Measurements from ENCODE around the gene MEGF8.

The MEGF8 gene, protein sequence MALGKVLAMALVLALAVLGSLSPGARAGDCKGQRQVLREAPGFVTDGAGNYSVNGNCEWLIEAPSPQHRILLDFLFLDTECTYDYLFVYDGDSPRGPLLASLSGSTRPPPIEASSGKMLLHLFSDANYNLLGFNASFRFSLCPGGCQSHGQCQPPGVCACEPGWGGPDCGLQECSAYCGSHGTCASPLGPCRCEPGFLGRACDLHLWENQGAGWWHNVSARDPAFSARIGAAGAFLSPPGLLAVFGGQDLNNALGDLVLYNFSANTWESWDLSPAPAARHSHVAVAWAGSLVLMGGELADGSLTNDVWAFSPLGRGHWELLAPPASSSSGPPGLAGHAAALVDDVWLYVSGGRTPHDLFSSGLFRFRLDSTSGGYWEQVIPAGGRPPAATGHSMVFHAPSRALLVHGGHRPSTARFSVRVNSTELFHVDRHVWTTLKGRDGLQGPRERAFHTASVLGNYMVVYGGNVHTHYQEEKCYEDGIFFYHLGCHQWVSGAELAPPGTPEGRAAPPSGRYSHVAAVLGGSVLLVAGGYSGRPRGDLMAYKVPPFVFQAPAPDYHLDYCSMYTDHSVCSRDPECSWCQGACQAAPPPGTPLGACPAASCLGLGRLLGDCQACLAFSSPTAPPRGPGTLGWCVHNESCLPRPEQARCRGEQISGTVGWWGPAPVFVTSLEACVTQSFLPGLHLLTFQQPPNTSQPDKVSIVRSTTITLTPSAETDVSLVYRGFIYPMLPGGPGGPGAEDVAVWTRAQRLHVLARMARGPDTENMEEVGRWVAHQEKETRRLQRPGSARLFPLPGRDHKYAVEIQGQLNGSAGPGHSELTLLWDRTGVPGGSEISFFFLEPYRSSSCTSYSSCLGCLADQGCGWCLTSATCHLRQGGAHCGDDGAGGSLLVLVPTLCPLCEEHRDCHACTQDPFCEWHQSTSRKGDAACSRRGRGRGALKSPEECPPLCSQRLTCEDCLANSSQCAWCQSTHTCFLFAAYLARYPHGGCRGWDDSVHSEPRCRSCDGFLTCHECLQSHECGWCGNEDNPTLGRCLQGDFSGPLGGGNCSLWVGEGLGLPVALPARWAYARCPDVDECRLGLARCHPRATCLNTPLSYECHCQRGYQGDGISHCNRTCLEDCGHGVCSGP (N-terminal part only)

DNA sequence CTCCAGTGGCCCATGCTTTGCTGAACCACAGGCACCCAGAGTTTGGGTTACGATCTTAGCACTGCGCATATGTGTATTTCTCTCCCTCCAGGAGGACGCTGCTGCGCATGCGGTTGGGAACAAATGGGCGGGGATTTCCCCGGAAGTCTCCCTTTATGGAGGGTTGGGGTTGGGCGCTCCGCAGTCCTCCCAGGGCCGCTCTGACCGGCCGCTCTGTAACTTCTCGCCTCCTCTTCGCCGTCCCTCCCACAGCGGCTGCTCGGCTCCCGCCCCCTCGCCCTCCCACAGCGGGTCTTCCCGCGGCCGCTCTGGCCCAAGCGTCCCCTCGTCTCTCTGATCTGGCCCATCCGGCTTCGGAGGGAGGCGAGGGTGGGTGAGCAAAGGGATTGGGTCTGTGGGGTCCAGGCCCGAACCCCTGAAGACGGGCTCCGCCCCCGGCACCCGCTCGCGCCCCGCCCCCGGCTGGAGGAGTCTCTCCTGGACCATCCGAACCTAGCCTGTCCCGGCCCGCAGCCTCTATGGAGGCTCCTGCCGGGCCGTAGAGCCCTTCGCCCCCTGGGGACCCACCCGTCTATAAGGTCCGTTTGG lies at the start of gene MEGF8:
Gene MEGF8 (plus strand): TSS at position 328 of the 588 bp plus-strand sequence. CDS start 609 bp downstream, outside the sequence.
- DNase-seq (ENCODE audit: low read depth in 2 of 2): peak; percentile 95 to 98

DNA sequence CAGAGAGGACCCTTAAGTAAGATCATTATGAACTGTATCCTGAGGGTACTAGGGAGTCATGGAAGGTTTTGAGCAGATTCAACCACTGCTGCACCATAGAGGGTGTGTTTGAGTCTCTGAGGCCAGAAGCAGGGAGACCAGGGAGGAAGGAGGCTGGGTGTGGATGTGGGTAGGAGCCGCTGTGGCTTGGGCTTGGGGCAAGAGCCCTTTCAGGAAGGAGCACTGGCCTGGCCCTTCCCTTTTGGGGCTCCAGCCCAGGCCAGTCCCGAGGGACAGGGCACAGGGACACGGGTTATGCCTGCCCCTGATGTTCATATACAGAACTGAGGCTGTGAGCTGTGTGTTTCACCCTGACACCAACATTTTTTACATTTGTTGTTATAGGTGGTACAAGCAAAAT lies 49.2 kb upstream of the MEGF8 start:
- DNase-seq (ENCODE audit: low read depth in 2 of 2): no peak

DNA sequence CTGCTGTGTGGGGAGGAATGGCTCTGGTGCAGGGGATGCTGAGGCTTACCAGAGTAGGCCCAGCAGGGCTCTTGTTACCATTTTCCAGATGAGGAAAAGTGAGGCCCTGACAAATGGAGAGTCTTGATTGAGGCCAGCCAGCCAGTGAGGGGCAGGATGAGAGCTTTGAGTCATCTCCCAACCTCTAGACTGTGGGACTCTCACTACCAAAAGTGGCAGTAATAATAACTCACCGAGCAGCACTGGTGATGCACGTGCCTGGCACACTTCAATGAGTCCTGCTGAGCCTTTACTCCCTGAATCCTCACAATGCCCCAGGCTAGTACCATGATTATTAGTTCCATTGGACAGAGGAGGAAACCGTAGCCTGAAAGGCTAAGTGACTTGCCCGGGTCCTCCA lies 48.6 kb upstream of the MEGF8 start:
- DNase-seq (ENCODE audit: low read depth in 2 of 2): no peak

DNA sequence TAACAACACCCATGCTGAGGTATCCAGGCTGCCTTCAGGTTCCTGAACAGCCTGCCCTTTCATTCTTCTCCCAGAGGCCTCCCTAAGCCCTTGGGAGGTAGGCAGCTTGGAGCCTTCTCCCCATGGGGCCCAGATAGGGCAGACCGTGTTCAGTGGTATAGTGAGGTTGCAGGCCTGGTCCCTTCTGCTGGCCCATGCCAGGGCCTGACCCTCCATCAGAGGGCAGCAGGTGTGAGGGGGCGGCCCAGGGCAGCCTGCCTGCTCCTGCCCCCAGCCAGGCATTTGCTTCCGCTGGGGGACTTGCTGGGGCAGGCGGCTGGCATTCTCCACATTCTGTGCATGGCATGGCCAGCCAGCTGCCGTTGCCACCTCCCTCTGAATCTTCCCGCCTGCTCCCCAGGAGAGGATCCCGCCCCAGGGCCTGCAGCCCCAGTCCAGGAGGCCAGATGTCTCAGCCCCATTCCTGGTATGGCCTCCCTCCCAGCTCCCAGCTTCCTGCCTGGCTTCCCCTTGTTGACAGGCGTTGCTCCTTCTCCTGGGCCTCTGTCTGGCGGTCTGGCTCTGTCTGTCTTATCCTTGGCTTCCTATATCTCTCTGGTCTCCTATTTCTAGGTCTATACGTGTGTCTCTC lies 47.5 kb upstream of the MEGF8 start:
- no peak for DNase-seq (ENCODE audit: low read depth in 2 of 2)

DNA sequence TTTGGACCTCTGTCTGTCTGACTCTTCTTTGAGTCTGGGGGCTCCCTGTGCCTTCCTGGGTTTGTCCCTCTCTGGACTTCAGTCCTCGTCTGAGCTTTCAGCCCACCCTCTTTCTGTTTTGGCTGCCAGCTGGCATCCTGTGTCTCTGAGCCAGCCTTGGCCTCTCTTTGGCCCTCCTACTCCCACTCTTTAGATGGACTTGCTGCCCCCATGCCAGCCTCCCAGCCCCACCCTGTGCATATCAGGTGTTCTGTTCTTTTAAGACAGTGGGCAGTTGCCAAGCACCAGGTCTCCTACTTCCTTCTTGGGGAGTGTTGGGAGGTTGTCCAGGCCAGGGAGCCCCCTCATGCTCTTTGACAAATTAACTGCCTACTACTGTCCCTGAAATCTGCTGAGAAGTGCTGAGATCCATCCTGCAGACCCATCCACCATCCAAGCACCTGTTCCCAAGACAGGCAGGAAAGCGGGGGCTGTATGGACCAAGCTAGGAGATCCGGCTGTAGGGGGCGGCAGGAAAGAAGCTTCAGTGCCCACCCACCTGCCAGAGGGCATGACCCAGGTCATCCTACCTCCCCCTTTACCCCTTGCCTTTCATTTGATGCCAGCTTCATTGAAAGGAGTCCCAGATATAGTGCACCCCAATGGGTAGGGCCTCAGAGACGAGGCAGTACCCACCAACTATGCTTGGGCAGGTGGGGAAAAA lies 46.8 kb upstream of the MEGF8 start:
- no peak for DNase-seq (ENCODE audit: low read depth in 2 of 2)

DNA sequence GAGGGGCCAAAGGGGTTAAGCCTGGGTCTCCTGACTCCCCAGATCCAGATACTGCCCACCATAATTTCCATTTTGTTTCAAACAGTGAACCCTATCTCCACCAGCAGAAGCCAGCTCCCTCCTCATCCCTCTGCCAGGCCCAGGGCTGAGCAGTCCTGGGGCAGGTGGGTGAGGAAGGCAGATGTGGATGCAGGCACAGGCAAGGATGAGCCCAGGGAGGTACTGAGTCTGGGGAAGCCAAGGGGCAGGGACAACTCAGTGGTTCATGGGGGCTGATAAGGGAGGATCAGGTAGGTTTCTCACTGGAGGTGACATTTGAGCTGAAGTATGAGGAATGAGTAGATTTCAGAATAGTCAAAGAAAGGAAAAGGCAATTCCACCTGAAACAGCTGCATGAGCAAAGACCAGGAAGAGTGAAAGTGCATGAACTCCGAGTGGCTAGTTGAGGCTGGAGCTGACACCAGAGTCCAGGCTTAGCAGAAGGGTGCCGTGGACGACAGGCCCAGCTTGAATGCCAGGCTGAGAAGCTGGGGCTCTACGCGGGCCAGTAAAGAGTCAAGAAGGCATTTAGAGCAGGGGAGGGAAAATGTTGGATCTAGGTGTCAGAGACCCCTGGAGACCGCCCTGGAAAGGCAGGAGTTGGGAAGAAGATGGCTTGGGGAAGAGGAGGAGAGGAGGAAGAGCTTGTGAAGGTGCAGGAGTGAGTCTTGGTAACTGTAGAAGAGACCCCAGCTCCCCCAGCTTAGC lies 46.1 kb upstream of the MEGF8 start:
- no peak for DNase-seq (ENCODE audit: low read depth in 2 of 2)

DNA sequence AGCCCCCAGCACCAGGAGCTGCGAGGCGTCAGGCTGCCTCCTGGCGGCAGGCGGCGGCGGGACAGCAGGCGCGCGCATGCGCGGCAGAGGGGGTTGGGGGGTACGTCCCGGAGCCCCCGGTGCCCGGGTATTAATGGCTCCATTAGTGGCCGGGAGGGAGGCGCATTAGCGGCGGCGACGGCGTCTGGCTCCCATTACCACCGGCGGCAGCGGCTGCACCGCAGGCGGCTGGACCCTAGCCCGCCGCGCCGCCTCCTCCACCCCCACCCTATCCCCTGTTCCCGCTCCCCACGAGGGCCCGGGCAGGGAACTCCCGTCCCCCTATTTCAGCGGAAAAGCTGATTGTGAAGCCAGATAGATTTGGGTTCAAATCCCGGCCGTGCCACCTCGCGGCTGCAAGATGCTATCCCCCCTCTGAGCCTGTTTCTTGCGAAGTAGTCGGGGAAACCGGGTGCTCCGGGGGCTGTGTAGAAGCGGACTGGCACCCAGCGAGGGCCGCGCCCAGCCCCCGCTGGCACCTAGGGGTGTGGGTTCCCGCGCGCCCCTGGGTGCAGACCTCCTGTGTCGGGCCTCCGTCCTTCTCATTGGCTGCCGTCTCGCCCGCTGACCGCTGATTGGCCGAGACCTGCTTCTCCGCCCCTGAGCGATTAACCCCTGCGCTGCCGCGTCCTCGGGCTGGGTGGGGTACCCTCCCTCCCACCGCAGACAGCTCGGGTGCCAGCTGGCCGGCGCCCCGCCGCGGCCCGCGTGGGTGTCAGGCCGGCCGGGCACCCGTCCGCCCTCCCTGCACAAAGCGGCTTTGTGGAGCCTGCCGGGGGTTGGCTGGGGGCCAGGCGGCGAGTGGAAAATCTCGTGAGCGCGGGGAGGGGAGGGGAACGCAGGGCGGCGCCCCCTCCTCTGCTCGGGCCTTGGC lies 45.3 kb upstream of the MEGF8 start:
- peak; percentile 72 to 82 for DNase-seq (ENCODE audit: low read depth in 2 of 2)

DNA sequence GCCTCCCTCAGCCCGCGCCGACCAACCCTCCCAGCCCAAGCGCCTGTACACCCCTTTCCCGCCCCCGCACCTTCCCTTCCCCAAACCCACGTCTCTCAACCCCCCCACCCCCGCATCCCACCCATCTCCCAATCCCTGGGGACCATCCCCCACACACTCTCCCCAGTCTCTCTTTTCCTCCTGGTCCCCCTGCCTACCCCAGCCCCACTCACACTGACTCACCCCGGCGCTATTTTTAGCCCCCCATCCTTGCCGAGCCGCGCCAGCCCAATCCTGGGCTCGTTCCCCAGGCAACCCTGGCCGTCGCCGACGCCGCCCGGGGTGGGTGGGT lies 44.7 kb upstream of the MEGF8 start:
- no peak for DNase-seq (ENCODE audit: low read depth in 2 of 2)

DNA sequence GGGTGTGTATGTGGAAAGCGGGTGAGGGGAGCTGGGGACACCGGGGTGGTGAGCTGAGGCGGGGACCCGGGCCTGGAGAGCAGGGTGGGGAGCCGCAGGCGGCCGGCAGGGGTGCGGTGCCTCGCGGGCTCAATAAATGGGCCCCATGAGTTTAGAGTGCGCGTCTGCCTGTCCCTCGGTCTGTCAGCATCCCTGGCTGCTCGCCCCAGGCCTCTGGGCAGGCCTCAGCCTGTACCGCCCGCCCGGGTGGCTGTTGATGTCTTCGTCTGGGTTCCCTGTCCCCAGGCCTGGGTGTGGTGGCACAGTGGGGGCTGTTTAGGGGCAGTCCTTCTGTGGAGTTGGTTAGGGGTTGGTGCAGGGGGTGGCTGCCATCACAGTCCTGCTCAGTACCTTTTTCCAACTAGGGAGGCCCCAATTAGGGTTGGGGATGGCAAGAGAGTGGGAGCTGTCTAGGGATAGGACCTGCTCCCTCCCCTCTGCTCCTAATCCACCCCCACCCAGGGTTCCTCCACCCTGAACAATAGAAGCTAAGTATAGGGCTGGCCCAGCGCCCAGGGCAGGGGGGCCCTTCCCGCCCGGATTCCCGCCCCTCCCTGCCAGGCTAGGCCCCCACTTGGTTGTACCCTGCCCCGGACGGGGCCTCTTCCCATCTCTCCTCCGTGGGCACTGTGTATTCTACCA lies 44.1 kb upstream of the MEGF8 start:
- no peak for DNase-seq (ENCODE audit: low read depth in 2 of 2)

DNA sequence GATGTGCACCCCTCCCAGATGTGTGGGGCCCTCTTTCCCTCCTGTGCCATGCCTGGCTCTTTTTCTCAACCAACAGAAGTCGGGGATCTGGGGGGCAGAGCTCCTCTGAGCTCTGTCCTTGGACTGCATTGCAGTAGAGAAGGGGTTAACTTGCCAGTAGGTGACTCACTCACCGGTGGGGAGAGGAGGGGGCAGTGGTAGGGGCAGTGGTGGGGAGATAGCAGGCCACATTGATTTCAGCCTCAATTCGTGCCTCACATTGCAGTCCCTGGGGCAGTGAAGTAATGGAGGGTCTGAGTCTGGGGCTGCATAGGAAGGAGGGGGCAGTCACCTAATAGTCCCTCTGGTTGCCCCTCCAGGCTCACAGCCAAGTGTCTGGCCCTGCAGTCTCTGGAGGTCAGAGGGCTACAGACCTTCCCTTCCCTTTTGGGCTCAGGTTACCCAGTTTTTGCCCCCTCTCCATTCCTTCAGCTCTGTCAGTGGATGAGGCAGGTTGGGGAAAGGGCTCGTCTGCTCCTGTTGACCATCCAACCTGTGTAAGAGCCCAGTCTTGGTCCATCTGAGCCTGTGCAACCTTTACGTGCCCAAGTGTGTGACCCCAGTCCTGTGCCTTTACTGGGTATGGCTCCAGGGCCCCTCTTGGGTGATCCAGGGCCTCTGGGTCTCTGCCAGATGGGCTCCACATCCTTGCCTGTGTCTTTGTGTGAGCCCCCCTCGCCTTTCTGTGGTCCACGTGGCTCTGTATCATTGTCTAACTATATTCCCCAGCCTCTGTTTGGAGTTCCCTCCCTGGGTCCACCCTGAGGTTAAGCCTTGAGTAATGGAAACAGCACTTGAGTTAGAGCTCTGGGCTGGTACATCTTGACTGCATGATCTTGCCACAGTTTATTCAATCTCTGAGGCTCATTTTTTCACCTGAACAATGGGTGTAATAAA lies 43.3 kb upstream of the MEGF8 start:
- DNase-seq (ENCODE audit: low read depth in 2 of 2): no peak

DNA sequence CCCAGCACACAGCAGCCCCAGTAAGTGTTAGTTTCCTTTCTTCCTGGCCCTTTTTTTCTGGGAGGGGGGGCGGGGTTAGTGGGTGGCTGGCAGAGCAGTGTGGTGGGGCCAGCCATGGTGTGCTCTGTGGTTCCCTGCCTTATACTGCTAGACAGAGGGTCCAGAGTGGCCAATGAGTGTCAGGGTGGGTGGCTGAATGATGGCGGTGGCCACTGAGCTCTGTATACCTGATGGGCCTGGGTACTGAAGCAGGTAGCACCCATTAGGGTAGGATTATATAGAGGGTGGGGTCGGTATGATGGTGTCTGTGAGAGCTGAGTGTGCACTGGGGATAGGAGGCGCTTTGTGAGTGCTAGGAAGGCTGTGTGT lies 42.6 kb upstream of the MEGF8 start:
- no peak for DNase-seq (ENCODE audit: low read depth in 2 of 2)

DNA sequence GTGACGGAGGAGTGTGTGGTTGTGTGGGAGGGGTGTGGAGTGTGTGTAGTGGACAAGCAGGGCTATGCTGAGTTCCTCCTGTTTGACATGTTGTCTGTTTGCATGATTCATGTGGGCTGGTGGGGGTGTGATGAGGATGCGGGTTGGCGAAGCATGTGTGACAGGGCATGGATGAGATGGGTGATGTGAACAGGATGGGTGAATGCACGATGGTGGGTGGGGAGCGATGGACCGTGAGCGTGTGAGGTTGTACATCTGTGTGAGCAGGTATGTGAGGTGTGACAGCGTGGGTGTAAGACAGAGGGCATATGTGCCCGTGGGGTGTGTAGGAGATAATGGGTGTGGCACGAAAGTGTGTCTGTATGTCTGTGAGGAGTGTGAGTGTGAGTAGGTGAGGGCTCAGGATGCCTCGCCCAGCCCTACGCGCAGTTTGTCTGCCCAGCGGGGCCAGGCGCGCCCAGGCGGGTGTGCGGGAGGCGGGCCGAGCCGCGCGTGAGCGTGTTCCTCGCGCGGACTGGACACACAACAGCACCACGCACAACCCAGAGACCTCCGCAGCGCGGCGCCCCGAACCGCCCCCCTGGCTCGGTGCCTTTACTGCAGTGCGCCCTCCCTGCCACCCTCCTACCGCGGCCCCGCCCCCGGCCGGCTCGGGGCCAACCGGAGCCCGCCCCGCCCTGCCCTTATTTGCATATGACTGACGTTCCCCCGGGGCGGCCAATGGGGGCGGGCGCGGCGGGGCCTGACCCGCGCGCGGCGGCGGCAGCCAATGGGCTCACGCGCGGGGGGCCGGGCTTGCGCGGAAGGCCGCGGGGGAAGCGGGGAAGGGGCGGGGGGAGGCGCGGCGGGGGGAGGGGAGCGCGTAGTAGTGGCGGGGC lies 42.0 kb upstream of the MEGF8 start:
- DNase-seq (ENCODE audit: low read depth in 2 of 2): peak; percentile 95 to 96

DNA sequence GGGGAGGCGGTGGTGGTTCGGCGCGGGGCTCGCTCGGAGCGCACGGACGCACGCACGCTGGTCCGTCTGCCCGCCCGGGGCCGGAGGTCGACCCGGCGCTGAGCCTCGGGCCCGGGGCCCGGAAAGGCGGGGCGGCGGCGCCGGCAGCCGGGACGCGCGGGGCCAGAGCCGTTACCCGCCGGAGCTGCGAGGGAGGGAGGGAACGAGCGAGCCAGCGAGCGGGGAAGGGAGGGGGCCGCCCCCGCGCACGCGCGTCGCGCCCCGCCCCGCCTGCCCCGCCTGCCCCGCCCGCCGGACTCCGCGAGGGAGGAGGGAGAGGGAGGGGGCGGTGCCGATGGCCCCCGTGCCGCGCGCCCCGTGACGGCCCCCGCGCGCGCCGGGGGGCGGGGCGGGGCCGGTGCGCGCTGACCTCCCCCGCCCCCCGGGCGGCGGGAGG lies 41.4 kb upstream of the MEGF8 start:
- peak; percentile 64 to 82 for DNase-seq (ENCODE audit: low read depth in 2 of 2)

DNA sequence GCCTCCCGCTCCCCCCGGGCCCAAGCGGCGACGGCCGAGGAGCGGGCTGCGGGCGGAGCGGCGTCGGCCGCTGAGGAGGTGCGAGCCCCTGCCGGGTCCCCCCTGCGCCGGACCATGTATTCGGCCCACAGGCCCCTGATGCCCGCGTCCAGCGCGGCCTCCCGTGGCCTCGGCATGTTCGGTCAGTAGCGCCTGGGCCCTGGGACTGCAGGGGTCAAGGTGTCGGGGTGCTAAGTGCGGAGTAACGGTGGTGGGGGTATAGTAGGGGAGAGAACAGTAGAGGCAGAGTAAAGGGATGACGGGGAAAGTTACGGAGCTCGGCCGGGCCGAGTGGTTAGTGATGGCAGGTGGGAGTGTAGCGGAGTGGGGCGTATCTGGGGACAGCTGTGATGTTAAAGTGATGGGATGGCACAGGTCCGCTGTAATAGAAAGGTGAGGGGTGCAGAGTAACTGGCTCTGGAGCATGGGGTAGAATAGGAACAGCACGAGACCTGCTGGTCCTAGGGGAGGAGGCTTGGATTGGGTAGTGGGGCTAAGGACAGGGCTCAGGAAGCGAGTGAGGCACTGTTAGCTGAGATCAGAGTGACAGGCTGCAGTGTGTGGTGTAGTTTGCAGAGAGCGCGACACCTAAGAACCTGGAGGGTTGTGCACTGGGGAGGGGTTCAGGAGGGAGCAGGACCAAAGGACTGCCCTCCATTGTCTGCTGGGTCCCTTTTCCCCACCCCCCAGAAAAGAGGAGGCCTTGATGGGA lies 40.7 kb upstream of the MEGF8 start:
- DNase-seq (ENCODE audit: low read depth in 2 of 2): no peak

DNA sequence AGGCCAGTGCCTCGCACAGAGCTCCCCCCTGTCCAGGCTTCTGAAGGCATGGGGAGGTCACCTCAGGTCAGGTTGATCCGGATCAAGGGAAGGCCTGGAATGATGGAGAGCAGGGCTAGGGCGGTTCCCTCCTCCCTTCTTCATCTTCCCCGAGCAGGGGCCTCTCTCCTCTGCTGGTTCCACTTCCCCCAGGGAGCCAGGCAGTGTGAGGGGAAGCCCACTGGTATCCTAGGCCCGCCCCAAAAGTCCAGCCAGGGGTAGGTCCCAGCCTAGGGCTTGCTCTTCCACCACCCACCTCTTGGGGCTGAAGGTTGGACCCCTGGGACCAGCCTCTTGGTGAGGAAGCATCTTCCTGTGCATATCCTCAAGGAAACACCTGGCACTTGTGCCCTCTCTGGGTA lies 39.9 kb upstream of the MEGF8 start:
- DNase-seq (ENCODE audit: low read depth in 2 of 2): no peak

DNA sequence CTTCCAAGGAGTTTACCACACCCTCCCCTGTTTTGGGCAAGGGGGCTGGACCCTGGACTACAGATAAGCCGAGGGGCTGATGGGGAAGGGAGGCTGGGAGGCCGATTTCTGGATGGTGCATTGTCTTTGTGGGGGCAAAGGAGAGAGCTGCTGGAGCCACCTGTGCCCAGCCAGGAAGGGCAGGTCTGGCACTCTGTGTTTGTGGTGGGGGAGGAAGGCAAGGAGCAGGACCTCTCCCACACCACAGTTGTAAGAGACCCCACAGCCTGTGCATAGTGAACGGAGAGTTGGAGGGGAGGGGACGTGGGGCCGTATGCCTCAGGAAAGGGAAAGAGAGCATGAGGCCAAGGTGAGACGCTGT lies 39.5 kb upstream of the MEGF8 start:
- DNase-seq (ENCODE audit: low read depth in 2 of 2): no peak
